Right lobe of liver (tissue), 6 donors: ENCODE results near the gene ATP7B. TPM values are rescaled to one million over a fixed set of nuclear protein-coding genes. Genes with fewer than 3 reads are reported as not detected.

Experiments
- ATAC-seq, 4 donors: fragments of 200-7000 bp; cut with Tn5 transposase; one replicate each; pipeline ENCODE4 v1.9.1; 2020; ENCODE audit warnings: mild to moderate bottlenecking in 4 of 4, moderate library complexity in 4 of 4
- DNase-seq, 3 donors: peaks; one replicate each; pipeline ENCODE4 v3.0.0-alpha.2; 2020
- H3K27ac ChIP-seq, 3 donors: fragments of 200-600 bp; one replicate each; pipeline ENCODE4 v1.8.0; 2022
- H3K27me3 ChIP-seq, 2 donors: fragments of 200-600 bp; one replicate each; pipeline ENCODE4 v1.8.0; 2022
- H3K36me3 ChIP-seq, 4 donors: fragments of 200-600 bp; sonication (generic) in 1 of 4; one replicate each; pipeline versions ENCODE4 v1.5.1 to v1.8.0; 2017 to 2022; ENCODE audit warnings: control low read depth in 1 of 4
- H3K4me1 ChIP-seq, 4 donors: fragments of 200-600 bp; sonication (generic) in 1 of 4; one replicate each; pipeline versions ENCODE4 v1.5.1 to v1.8.0; 2017 to 2022; ENCODE audit warnings: control low read depth in 1 of 4
- H3K4me3 ChIP-seq, 3 donors: fragments of 200-600 bp; one replicate each; pipeline ENCODE4 v1.8.0; 2022
- H3K9me3 ChIP-seq, 4 donors: fragments of 200-600 bp; sonication (generic) in 1 of 4; one replicate each; pipeline versions ENCODE4 v1.5.1 to v1.8.0; 2017 to 2022; ENCODE audit warnings: control low read depth in 1 of 4
- POLR2A ChIP-seq: fragments of 450-650 bp; IDR thresholded peaks from one replicate; pipeline ENCODE4 v1.6.1; 2017; ENCODE audit warnings: antibody characterized with exemption, mild to moderate bottlenecking
- WGBS: methylation state at CpG from one replicate; pipeline ENCODE4 v1.1.6; 2018; ENCODE audit warnings: low coverage, low lambda C conversion rate; ENCODE audit not compliant: insufficient coverage; ENCODE audit errors: missing lambda C conversion rate; 5-methylcytosine and 5-hydroxymethylcytosine counted together
- intact Hi-C, 2 donors: fragments of 100-400 bp; cut with DNase I; formaldehyde crosslinking; loops; one replicate each; pipeline versions ENCODE4 v1.11.2 to v1.14.1; 2022
- total RNA-seq, 6 experiments: library from RNA; depleted of rRNA in 2 of 6; stranded (reverse); fragments of >200 nt in 2 of 6; fragmentation: NEBNext Ultra II Directional in 3 of 6; extraction: Animal tissue kit (Norgen Biotek cat#: 25700) in 3 of 6; gene quantifications; one replicate each; pipeline versions ENCODE4 v1.1.0 to v1.2.4, GENCODE V29; 2016 to 2023
- TF ChIP-seq, protein P1 (sequence below), 4 donors: fragments of 200-600 bp in 3 of 4; fragments of 450-650 bp in 1 of 4; IDR thresholded peaks; one replicate each; pipeline versions ENCODE4 v1.5.1 to v1.8.0; 2016 to 2022; ENCODE audit warnings: antibody characterized with exemption in 4 of 4, mild to moderate bottlenecking in 2 of 4
- donor health status: DM: no; HTN: yes; CAD: no.
- donor health status: DM: no; HTN: no; CAD: no.
- donor health status: DM: no; HTN: no; CAD: no.
- donor health status: DM: no; HTN: yes; CAD: no.
- donor health status: DM: no; HTN: yes; CAD: no.

The ATP7B gene
- total RNA-seq, 6 experiments from 2014 or later: 17.1 to 27.6 (median 21.6) TPM

DNA sequence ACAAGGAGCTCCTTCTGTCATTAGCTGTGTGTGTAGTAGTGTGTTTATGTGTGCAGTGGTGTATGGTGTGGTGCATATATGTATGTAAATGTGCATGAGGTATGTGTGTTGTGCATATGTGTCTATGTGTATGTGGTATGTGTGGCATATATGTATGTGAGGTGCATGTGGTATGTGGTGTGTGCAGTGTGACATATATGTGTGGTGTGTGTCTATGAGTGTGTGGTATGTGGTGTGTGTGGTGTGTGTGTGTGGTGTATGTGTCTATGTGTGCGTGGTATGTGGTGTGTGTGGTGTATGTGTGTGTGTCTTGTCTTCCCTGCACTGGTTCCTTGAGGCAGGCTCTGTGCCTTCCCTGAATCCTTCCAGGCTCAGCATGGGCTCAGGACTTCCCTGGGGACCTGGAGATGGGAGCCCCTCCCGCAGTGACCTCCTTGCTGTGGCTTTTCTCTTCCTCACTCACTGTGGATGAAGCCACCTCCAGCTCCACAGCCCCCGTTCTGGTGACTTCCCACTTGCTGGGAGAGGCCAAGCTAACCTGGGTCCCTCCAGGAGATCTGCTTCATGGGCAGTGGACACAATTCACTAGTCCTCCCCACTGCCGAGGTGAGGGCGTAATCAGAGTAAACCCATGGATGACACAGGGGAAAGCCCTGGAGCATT lies 85.3 kb downstream of the ATP7B start:
- intact Hi-C loops: no loop called here
- H3K4me3 ChIP-seq: no peak overlapping the region
- DNase-seq (no peak), ATAC-seq (no peak)
- no peak overlapping the region for H3K27ac ChIP-seq
- H3K36me3 ChIP-seq: peaks cover 0 to 4% (median 0%) of the 10 kb centered on the region in 4 donors
- H3K9me3 ChIP-seq: no peaks in the 10 kb centered on the region
- no peaks in the 10 kb centered on the region for H3K27me3 ChIP-seq
- 66% methylated on average over 4 of the region's 5 CpGs for WGBS
- H3K4me1 ChIP-seq: peaks cover 0 to 4% (median 0%) of the 10 kb centered on the region in 4 donors
- TF ChIP-seq, protein P1, sequence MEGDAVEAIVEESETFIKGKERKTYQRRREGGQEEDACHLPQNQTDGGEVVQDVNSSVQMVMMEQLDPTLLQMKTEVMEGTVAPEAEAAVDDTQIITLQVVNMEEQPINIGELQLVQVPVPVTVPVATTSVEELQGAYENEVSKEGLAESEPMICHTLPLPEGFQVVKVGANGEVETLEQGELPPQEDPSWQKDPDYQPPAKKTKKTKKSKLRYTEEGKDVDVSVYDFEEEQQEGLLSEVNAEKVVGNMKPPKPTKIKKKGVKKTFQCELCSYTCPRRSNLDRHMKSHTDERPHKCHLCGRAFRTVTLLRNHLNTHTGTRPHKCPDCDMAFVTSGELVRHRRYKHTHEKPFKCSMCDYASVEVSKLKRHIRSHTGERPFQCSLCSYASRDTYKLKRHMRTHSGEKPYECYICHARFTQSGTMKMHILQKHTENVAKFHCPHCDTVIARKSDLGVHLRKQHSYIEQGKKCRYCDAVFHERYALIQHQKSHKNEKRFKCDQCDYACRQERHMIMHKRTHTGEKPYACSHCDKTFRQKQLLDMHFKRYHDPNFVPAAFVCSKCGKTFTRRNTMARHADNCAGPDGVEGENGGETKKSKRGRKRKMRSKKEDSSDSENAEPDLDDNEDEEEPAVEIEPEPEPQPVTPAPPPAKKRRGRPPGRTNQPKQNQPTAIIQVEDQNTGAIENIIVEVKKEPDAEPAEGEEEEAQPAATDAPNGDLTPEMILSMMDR (IDR thresholded peaks at IDR 0.05): no peak
- no peak for TF ChIP-seq POLR2A

DNA sequence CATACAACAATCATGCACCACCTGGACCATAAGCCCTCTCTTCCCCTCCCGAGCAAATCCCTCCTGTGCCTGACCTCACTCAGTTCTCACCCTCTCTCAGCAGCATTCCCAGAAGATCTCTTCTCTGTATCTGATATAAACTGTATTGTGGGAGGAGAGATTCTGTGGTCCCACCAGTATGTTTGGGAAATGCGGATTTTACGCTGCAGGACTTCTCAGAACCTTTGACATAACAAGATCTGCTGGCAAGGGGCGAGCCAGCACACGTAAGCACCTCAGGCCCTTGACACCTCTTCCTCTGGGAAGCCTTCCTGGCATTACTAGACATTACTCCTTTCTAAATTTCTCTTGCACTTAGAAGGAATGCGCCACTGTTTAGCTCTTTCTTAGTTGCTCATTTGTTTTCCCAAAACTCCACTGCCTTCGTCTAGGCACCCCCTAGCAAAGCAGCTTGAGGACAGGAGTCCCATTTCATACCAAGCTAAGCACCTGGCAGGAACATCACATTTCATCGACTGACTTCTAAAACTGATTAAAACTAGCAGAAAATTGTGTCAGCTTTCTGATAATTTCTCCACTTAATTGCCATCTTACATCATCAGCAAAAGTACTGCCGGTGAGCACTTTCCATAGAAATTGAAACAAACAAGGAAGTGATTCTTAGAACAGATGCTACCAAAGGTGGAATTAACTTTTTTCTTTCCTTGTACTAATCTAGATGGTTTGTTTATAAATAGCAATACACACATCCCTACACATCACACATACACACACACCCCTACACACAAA lies 86.3 kb downstream of the ATP7B start:
- intact Hi-C loops: no loop called here

DNA sequence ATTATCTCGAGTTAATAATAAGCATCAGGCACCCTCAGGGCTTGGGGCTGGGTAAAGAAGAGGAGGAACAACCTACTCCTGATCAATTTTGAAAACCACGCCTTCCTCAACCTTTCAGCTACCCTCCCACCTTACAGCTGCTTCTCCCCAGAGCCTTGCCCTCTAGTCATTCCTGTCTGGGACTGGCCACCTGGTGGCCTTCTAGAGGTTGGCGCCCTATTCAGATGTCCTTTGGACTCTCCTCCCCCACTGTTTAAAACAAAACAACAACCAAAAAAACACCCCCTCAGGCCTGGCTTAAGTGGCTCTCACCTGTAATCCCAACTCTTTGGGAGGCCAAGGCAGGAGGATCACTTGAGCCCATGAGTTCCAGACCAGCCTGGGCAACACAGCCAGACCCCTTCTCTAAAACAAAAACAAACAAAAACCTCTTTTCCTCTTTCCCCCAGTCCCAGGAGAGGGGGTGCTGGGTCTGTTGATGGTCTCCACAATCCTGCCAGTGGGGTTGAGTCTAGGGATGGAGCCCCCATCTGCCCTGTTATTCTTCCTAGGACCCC lies 87.2 kb downstream of the ATP7B start:
- DNase-seq: no peak
- ATAC-seq: peak; percentile 85 to 92 (median 90)
- Histone ChIP-seq H3K36me3 (peaks cover 0 to 4% (median 0%) of the 10 kb centered on the region in 4 donors), H3K9me3 (no peaks in the 10 kb centered on the region), H3K27me3 (no peaks in the 10 kb centered on the region), H3K4me3 (no peak overlapping the region), H3K4me1 (peaks cover 0 to 4% (median 0%) of the 10 kb centered on the region in 4 donors), H3K27ac (peak overlapping the region in 1 of 3 donors; percentile 40)
- TF ChIP-seq, protein P1 (IDR thresholded peaks at IDR 0.05): peak; percentile 25 to 48 (median 47)
- no peak for TF ChIP-seq POLR2A
- intact Hi-C loops: no loop called here
- WGBS: 13% methylated on average over 1 of the region's 3 CpGs

More for the DNA sequence above, 86.3 kb downstream of the ATP7B start:
- ATAC-seq (peak in 2 of 4 donors; percentile 11), DNase-seq (no peak)
- no peak overlapping the region for H3K4me3 ChIP-seq
- no peak overlapping the region for H3K27ac ChIP-seq
- no peaks in the 10 kb centered on the region for H3K9me3 ChIP-seq
- H3K36me3 ChIP-seq: peaks cover 0 to 4% (median 0%) of the 10 kb centered on the region in 4 donors
- H3K4me1 ChIP-seq: peaks cover 0 to 4% (median 0%) of the 10 kb centered on the region in 4 donors
- H3K27me3 ChIP-seq: no peaks in the 10 kb centered on the region
- 85% methylated on average over 6 of the region's 9 CpGs for WGBS
- TF ChIP-seq, protein P1 (IDR thresholded peaks at IDR 0.05): no peak
- no peak for TF ChIP-seq POLR2A

DNA sequence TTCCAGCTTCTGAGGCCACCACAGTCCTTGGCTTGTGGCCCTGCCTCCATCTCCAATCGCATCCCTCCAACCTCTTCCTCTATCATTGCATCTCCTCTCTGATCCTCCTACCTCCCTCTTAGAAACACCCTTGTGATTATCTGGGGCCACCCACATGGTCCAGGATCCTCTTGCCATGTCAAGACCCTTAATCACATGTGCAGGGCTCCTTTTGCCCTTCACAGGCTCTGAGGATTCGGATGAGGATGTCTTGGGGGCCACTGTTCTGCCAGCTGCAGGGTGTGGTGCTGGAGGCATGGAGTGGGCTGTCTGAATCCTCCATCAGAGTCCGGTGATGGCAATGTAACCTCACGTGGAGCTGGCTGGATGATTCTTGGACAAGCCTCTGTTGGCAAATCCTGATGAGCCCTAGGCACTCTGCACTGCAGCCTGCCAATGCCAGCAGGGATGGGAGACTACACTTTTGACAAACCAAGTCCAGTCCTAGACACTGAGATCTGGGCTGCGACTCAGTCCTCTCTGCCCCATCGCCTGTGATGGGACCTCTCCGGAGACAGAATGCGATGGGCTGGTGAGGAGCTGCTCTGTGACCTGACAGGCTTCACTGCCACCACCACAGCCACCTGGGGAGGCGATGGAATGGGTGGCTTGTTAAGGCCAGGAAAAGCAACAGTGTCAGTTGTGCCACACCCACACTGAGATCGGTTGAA lies 88.3 kb downstream of the ATP7B start:
- no peak overlapping the region for H3K4me3 ChIP-seq
- H3K9me3 ChIP-seq: no peaks in the 10 kb centered on the region
- TF ChIP-seq, protein P1 (IDR thresholded peaks at IDR 0.05): no peak
- TF ChIP-seq POLR2A: no peak
- H3K27me3 ChIP-seq: no peaks in the 10 kb centered on the region
- WGBS: 86% methylated on average over 3 of the region's 10 CpGs
- no peak overlapping the region for H3K27ac ChIP-seq
- H3K36me3 ChIP-seq: peaks cover 0 to 4% (median 0%) of the 10 kb centered on the region in 4 donors
- intact Hi-C loops: no loop called here
- peaks cover 0 to 4% (median 0%) of the 10 kb centered on the region in 4 donors for H3K4me1 ChIP-seq
- DNase-seq (no peak), ATAC-seq (no peak)
